Endodermal cell (in vitro differentiated cells): ENCODE results near the gene TRNAU1AP. TPM values are rescaled to one million over a fixed set of nuclear protein-coding genes. Genes with fewer than 3 reads are reported as not detected.

ENCODE experiments used
- DNase-seq: peaks from one replicate; pipeline ENCODE4 v3.0.0-alpha.2; 2017
- H3K27ac ChIP-seq: 2 replicates; pipeline ENCODE4 v1.5.1; 2013; ENCODE audit warnings: mild to moderate bottlenecking, low read depth, low read length, moderate library complexity
- H3K27me3 ChIP-seq: 2 replicates; pipeline ENCODE4 v1.6.1; 2013; ENCODE audit warnings: mild to moderate bottlenecking, low read length, moderate library complexity; ENCODE audit not compliant: insufficient read depth, control insufficient read depth, poor library complexity, severe bottlenecking
- H3K36me3 ChIP-seq: 2 replicates; pipeline ENCODE4 v1.7.0; 2013; ENCODE audit warnings: mild to moderate bottlenecking, low read length, moderate library complexity; ENCODE audit not compliant: control insufficient read depth, insufficient read depth
- H3K4me1 ChIP-seq: one replicate; pipeline ENCODE4 v1.7.0; 2013; ENCODE audit warnings: low read length; ENCODE audit not compliant: control insufficient read depth, insufficient read depth
- H3K4me3 ChIP-seq: 2 replicates; pipeline ENCODE4 v1.5.1; 2013; ENCODE audit warnings: mild to moderate bottlenecking, low read length, moderate library complexity
- H3K9ac ChIP-seq: 2 replicates; pipeline ENCODE4 v1.6.1; 2013; ENCODE audit warnings: mild to moderate bottlenecking, low read length, moderate library complexity; ENCODE audit not compliant: poor library complexity, severe bottlenecking; ENCODE audit errors: extremely low read depth
- H3K9me3 ChIP-seq: 2 replicates; pipeline ENCODE4 v1.6.1; 2013; ENCODE audit warnings: mild to moderate bottlenecking, low read length, moderate library complexity; ENCODE audit not compliant: control insufficient read depth
- H3K27ac Mint-ChIP-seq: 2 replicates; pipeline ENCODE4 v1.8.0; 2020; ENCODE audit warnings: mixed read lengths
- H3K27me3 Mint-ChIP-seq: 2 replicates; pipeline ENCODE4 v1.8.0; 2021; ENCODE audit warnings: mild to moderate bottlenecking, mixed read lengths; ENCODE audit not compliant: insufficient read depth
- H3K36me3 Mint-ChIP-seq: 2 replicates; pipeline ENCODE4 v1.8.0; 2020; ENCODE audit warnings: low read depth, mixed read lengths
- H3K4me1 Mint-ChIP-seq: 2 replicates; pipeline ENCODE4 v1.8.0; 2020; ENCODE audit warnings: mixed read lengths
- H3K4me3 Mint-ChIP-seq: 2 replicates; pipeline ENCODE4 v1.8.0; 2020; ENCODE audit warnings: mild to moderate bottlenecking, moderate library complexity, mixed read lengths
- H3K9me3 Mint-ChIP-seq: 2 replicates; pipeline ENCODE4 v1.8.0; 2020; ENCODE audit warnings: mild to moderate bottlenecking, mixed read lengths
- WGBS, 2 experiments: methylation state at CpG; one replicate each; pipeline versions ENCODE4 v1.1.5 to v1.1.7; 2013; ENCODE audit warnings: missing lambda C conversion rate in 2 of 2, mixed read lengths in 1 of 2; ENCODE audit not compliant: insufficient coverage in 1 of 2, insufficient read length in 1 of 2; 5-methylcytosine and 5-hydroxymethylcytosine counted together
- total RNA-seq, 2 donors: library from RNA; stranded (reverse); fragmentation: NEBNext Ultra II Directional in 1 of 2; extraction: Animal tissue kit (Norgen Biotek cat#: 25700) in 1 of 2; gene quantifications; 2 replicates in 1 of 2; 3 replicates in 1 of 2; pipeline ENCODE4 v1.2.1, GENCODE V29; 2021
- TF ChIP-seq, protein P1 (sequence below): fragments of 200-600 bp; sonication (generic); conservative IDR thresholded peaks from 2 replicates; pipeline ENCODE4 v1.5.0; 2021; ENCODE audit warnings: antibody characterized with exemption, mild to moderate bottlenecking

The TRNAU1AP gene
- total RNA-seq, 2 donors from 2014 or later, result 49.6 to 53.7 TPM

DNA sequence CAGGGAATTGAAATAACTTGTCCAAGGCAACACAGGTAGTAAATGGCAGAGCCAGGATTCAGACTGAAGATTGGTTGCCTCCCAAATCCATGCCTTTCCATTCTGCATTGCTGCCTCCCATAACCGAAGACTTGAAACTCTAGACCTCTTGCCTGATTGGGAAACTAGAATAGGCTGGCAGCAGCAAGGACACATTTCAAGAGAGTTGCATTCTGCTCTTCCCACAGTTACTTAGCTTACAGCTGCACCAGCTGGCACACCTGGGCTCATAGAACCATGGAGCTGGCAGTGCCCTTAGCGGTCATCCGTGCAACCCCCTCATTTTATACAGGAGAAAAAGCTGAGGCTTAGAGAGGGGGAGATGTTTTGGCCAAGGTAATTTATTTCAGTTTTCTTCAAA, 8.0 kb downstream of the TRNAU1AP start:
- Histone ChIP-seq H3K27ac (no peak overlapping the region), H3K9me3 (no peaks in the 10 kb centered on the region), H3K27me3 (no peaks in the 10 kb centered on the region), H3K4me1 (no peaks in the 10 kb centered on the region), H3K9ac (no peak overlapping the region), H3K36me3 (peaks cover 55% of the 10 kb centered on the region), H3K4me3 (no peak overlapping the region)
- WGBS, 2 experiments, result 83 to 97% methylated on average over 1 to 3 of the region's 3 CpGs
- Mint-ChIP-seq H3K9me3 (peaks cover 1% of the 10 kb centered on the region), H3K4me3 (no peak overlapping the region), H3K4me1 (peaks cover 9% of the 10 kb centered on the region), H3K36me3 (peaks cover 70% of the 10 kb centered on the region), H3K27ac (peak overlapping the region; percentile 48), H3K27me3 (no peaks in the 10 kb centered on the region)
- TF ChIP-seq, protein P1, sequence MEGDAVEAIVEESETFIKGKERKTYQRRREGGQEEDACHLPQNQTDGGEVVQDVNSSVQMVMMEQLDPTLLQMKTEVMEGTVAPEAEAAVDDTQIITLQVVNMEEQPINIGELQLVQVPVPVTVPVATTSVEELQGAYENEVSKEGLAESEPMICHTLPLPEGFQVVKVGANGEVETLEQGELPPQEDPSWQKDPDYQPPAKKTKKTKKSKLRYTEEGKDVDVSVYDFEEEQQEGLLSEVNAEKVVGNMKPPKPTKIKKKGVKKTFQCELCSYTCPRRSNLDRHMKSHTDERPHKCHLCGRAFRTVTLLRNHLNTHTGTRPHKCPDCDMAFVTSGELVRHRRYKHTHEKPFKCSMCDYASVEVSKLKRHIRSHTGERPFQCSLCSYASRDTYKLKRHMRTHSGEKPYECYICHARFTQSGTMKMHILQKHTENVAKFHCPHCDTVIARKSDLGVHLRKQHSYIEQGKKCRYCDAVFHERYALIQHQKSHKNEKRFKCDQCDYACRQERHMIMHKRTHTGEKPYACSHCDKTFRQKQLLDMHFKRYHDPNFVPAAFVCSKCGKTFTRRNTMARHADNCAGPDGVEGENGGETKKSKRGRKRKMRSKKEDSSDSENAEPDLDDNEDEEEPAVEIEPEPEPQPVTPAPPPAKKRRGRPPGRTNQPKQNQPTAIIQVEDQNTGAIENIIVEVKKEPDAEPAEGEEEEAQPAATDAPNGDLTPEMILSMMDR, result no peak
- no peak for DNase-seq

DNA sequence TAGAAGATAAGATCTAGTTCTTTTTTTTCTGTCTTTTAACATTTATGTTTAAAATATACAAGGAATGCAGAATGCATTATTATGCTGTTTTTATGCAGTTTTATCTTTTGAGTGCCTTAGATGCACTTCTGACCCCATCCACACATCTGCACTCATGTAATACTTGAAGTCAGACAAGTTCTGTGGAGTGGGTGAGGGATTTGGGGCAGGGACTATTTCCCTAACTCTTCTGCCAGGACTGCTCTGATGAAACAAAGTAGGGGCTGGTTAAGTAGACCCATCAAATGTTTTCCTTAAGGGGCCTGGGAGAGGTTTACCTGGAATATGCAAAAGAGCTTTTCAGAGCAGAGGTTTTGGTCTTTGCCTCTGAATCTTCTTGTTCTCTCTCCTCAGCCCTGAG, 11.4 kb downstream of the TRNAU1AP start:
- H3K4me1 Mint-ChIP-seq, result peaks cover 9% of the 10 kb centered on the region
- TF ChIP-seq, protein P1, result no peak
- Histone ChIP-seq H3K36me3 (peaks cover 74% of the 10 kb centered on the region), H3K27me3 (no peaks in the 10 kb centered on the region), H3K27ac (no peak overlapping the region), H3K4me3 (no peak overlapping the region), H3K9me3 (no peaks in the 10 kb centered on the region), H3K4me1 (no peaks in the 10 kb centered on the region), H3K9ac (no peak overlapping the region)
- peaks cover 76% of the 10 kb centered on the region for H3K36me3 Mint-ChIP-seq
- H3K27me3 Mint-ChIP-seq, result no peaks in the 10 kb centered on the region
- no peak overlapping the region for H3K4me3 Mint-ChIP-seq
- no peak for DNase-seq
- no peak overlapping the region for H3K27ac Mint-ChIP-seq
- peaks cover 1% of the 10 kb centered on the region for H3K9me3 Mint-ChIP-seq

- no peak overlapping the region for H3K9ac ChIP-seq
- Mint-ChIP-seq H3K27me3 (no peaks in the 10 kb centered on the region), H3K36me3 (peaks cover 69% of the 10 kb centered on the region)
Observed at GRCh38 chr1:28565040-28565439, 12.2 kb downstream of the TRNAU1AP start.

More at GRCh38 chr1:28565040-28565439, 12.2 kb downstream of the TRNAU1AP start:
- H3K27me3 ChIP-seq, result no peaks in the 10 kb centered on the region
- Mint-ChIP-seq H3K4me1 (peaks cover 9% of the 10 kb centered on the region), H3K9me3 (peaks cover 1% of the 10 kb centered on the region), H3K4me3 (no peak overlapping the region), H3K27ac (no peak overlapping the region)
- H3K4me3 ChIP-seq, result no peak overlapping the region
- H3K9me3 ChIP-seq, result no peaks in the 10 kb centered on the region
- H3K27ac ChIP-seq, result no peak overlapping the region
- peaks cover 67% of the 10 kb centered on the region for H3K36me3 ChIP-seq
- H3K4me1 ChIP-seq, result no peaks in the 10 kb centered on the region
- 96 to 97% methylated on average over 6 to 7 of the region's 7 CpGs for WGBS, 2 experiments
- no peak for DNase-seq
- TF ChIP-seq, protein P1, result no peak
